ENCODE data around the gene KIF3A.

DNA sequence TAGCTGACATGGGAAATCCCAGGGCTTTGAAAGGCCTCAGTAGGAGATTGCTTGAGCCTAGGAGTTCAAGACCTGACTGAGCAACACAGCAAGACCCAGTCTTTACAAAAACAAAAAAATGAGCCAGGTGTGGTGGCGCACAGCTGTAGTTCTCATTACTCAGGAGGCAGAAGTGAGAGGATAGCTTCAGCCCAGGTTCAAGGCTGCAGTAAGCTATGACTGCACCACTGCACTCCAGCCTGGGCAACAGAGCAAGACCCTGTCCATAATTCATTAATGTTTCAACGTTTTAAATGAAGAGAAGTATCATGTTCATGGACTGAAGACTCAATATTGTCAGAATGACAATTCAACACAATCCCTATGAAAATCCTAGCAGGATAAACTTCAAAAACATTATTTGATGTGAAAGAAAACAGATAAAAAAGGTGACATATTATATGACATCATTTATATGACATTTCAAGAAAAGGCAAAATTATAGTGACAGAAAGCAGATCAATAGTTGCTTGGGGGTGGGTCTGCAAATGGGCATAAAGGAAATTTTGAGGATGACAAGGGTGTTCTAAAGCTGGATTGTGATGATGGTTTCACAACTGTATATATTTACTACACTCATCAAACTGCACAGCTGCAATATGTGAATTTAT, 3.7 kb downstream of the KIF3A start:
- TF ChIP-seq, protein P1, sequence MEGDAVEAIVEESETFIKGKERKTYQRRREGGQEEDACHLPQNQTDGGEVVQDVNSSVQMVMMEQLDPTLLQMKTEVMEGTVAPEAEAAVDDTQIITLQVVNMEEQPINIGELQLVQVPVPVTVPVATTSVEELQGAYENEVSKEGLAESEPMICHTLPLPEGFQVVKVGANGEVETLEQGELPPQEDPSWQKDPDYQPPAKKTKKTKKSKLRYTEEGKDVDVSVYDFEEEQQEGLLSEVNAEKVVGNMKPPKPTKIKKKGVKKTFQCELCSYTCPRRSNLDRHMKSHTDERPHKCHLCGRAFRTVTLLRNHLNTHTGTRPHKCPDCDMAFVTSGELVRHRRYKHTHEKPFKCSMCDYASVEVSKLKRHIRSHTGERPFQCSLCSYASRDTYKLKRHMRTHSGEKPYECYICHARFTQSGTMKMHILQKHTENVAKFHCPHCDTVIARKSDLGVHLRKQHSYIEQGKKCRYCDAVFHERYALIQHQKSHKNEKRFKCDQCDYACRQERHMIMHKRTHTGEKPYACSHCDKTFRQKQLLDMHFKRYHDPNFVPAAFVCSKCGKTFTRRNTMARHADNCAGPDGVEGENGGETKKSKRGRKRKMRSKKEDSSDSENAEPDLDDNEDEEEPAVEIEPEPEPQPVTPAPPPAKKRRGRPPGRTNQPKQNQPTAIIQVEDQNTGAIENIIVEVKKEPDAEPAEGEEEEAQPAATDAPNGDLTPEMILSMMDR (IDR thresholded peaks at IDR 0.05), result no peak
- TF ChIP-seq POLR2A (IDR thresholded peaks at IDR 0.05), result no peak
